ENCODE results near the gene ZNF853. TPM values are rescaled to one million over a fixed set of nuclear protein-coding genes. Genes with fewer than 3 reads are reported as not detected.

ZNF853 gene
- polyA plus RNA-seq, 1 of the 3 experiments (the other 2 are of a cell fraction): 15.9 TPM

- TF ChIP-seq IRF3 (IDR thresholded peaks at IDR 0.05; ENCODE audit: low read depth, low read length): no peak
- no peak for TF ChIP-seq CHD2 (IDR thresholded peaks at IDR 0.05; ENCODE audit: low read length, partially characterized antibody)
- TF ChIP-seq, protein P1, sequence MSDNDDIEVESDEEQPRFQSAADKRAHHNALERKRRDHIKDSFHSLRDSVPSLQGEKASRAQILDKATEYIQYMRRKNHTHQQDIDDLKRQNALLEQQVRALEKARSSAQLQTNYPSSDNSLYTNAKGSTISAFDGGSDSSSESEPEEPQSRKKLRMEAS (IDR thresholded peaks at IDR 0.05; ENCODE audit: low read depth): no peak
- no peak for TF ChIP-seq TCF12 (IDR thresholded peaks at IDR 0.05)
- no peak for TF ChIP-seq NFIC (IDR thresholded peaks at IDR 0.05; ENCODE audit: borderline replicate concordance)
- Histone ChIP-seq H3K9ac (no peak overlapping the region), H4K20me1 (ENCODE audit: insufficient read depth) (no peaks in the 10 kb centered on the region), H3K27ac (ENCODE audit: low read depth in 2 of 2, low read length in 1 of 2) (no peak overlapping the region), H3K4me2 (no peak overlapping the region), H3K9me3 (no peaks in the 10 kb centered on the region), H3K79me2 (ENCODE audit: insufficient read depth) (no peaks in the 10 kb centered on the region), H3F3A (replicated peaks; ENCODE audit: insufficient read depth) (peaks cover 11% of the 10 kb centered on the region), H3K4me3 (ENCODE audit: low read depth in 2 of 2, low read length in 1 of 2) (no peak overlapping the region), H3K4me1 (ENCODE audit: control insufficient read depth in 1 of 2, insufficient read depth in 2 of 2, low read depth in 1 of 2, low read length in 1 of 2) (peaks cover 0 to 3% of the 10 kb centered on the region in 2 experiments; a peak in 1 of 4 replicates), H3K27me3 (ENCODE audit: insufficient read depth) (peaks cover 7% of the 10 kb centered on the region; the same call in 1 of the 2 replicates), H3K9me2 (no peaks in the 10 kb centered on the region), H3K36me3 (replicated peaks in 1 of 2; ENCODE audit: control insufficient read depth in 1 of 2, insufficient read depth in 2 of 2, low read length in 1 of 2) (no peaks in the 10 kb centered on the region), H2AFZ (ENCODE audit: low read depth) (no peak overlapping the region)
- ChIA-PET CTCF (interaction anchor here (4.3 to 9.7 kb wide), 2 partner anchors 12 to 55 kb away, joined by 24 to 85 read pairs; no protein-coding TSS in a partner anchor), POLR2A (no interaction called here)
- no peak for DNase-seq
- WGBS (ENCODE audit: low lambda C conversion rate): 47% methylated on average over 7 of the region's 7 CpGs
Observed at GRCh38 chr7:6571160-6571779, 44.1 kb upstream of the ZNF853 start.

- ChIA-PET CTCF (interaction anchor here (0.7 to 9.7 kb wide), 16 partner anchors 7 to 90 kb away, joined by 3 to 85 read pairs (median 5); partner anchors contain the start of gene INTS15), POLR2A (interaction anchor here (1.2 kb wide), 1 partner anchor 16 kb away, joined by 3 read pairs; no protein-coding TSS in a partner anchor)
- peaks cover 0 to 7% of the 10 kb centered on the region in 2 experiments; a peak in 1 of 4 replicates for H3K4me1 ChIP-seq (ENCODE audit: control insufficient read depth in 1 of 2, insufficient read depth in 2 of 2, low read depth in 1 of 2, low read length in 1 of 2)
- no peak overlapping the region for H3K9ac ChIP-seq
- no peak overlapping the region for H2AFZ ChIP-seq (ENCODE audit: low read depth)
- H3K27ac ChIP-seq (ENCODE audit: low read depth in 2 of 2, low read length in 1 of 2): no peak overlapping the region
- H3K36me3 ChIP-seq (replicated peaks in 1 of 2; ENCODE audit: control insufficient read depth in 1 of 2, insufficient read depth in 2 of 2, low read length in 1 of 2): peaks cover under 1 to 3% of the 10 kb centered on the region in 2 experiments
- H3K9me2 ChIP-seq: no peaks in the 10 kb centered on the region
- no peak overlapping the region for H3K4me3 ChIP-seq (ENCODE audit: low read depth in 2 of 2, low read length in 1 of 2)
- TF ChIP-seq MXI1 (IDR thresholded peaks at IDR 0.05; ENCODE audit: low read depth, low read length) (no peak), MEF2A (IDR thresholded peaks at IDR 0.05; ENCODE audit: borderline replicate concordance, low read depth) (no peak), SMC3 (IDR thresholded peaks at IDR 0.05; ENCODE audit: low read depth, low read length) (no peak), JUND (IDR thresholded peaks at IDR 0.05) (no peak), RXRA (IDR thresholded peaks at IDR 0.05; ENCODE audit: borderline replicate concordance, low read depth) (no peak), IRF3 (IDR thresholded peaks at IDR 0.05; ENCODE audit: low read depth, low read length) (no peak), CHD2 (IDR thresholded peaks at IDR 0.05; ENCODE audit: low read length, partially characterized antibody) (no peak), RFX5 (IDR thresholded peaks at IDR 0.05; ENCODE audit: low read length) (no peak), YY1 (IDR thresholded peaks at IDR 0.05; ENCODE audit: low read depth) (no peak), FOSL2 (IDR thresholded peaks at IDR 0.05; ENCODE audit: borderline replicate concordance, low read depth) (no peak), TEAD4 (IDR thresholded peaks at IDR 0.05; ENCODE audit: borderline replicate concordance, insufficient read depth) (no peak), RAD21 (IDR thresholded peaks at IDR 0.05; ENCODE audit: low read length) (no peak)
- TF ChIP-seq, protein P2, sequence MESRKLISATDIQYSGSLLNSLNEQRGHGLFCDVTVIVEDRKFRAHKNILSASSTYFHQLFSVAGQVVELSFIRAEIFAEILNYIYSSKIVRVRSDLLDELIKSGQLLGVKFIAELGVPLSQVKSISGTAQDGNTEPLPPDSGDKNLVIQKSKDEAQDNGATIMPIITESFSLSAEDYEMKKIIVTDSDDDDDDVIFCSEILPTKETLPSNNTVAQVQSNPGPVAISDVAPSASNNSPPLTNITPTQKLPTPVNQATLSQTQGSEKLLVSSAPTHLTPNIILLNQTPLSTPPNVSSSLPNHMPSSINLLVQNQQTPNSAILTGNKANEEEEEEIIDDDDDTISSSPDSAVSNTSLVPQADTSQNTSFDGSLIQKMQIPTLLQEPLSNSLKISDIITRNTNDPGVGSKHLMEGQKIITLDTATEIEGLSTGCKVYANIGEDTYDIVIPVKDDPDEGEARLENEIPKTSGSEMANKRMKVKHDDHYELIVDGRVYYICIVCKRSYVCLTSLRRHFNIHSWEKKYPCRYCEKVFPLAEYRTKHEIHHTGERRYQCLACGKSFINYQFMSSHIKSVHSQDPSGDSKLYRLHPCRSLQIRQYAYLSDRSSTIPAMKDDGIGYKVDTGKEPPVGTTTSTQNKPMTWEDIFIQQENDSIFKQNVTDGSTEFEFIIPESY (IDR thresholded peaks at IDR 0.05; ENCODE audit: borderline replicate concordance, low read depth): no peak
- TF ChIP-seq, protein P3, sequence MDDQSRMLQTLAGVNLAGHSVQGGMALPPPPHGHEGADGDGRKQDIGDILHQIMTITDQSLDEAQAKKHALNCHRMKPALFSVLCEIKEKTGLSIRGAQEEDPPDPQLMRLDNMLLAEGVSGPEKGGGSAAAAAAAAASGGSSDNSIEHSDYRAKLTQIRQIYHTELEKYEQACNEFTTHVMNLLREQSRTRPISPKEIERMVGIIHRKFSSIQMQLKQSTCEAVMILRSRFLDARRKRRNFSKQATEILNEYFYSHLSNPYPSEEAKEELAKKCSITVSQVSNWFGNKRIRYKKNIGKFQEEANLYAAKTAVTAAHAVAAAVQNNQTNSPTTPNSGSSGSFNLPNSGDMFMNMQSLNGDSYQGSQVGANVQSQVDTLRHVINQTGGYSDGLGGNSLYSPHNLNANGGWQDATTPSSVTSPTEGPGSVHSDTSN (IDR thresholded peaks at IDR 0.05): no peak
- TF ChIP-seq, protein P1 (IDR thresholded peaks at IDR 0.05; ENCODE audit: low read depth): no peak
- DNase-seq: no peak
- no peaks in the 10 kb centered on the region for H4K20me1 ChIP-seq (ENCODE audit: insufficient read depth)
- H3K4me2 ChIP-seq: no peak overlapping the region
- H3F3A ChIP-seq (replicated peaks; ENCODE audit: insufficient read depth): peaks cover 27% of the 10 kb centered on the region
- peaks cover 13% of the 10 kb centered on the region; the same call in 1 of the 2 replicates for H3K79me2 ChIP-seq (ENCODE audit: insufficient read depth)
- 84% methylated on average over 9 of the region's 9 CpGs for WGBS (ENCODE audit: low lambda C conversion rate)
- no peaks in the 10 kb centered on the region for H3K9me3 ChIP-seq
- H3K27me3 ChIP-seq (ENCODE audit: insufficient read depth): no peaks in the 10 kb centered on the region
Observed at GRCh38 chr7:6575281-6576023, 40.0 kb upstream of the ZNF853 start.
